BE2C (cell line): ENCODE measurements around the gene AKT2.
A peak's percentile ranks its signal among the peaks of the same experiment; 100 is the strongest.

Experiments used
- DNase-seq: peaks from one replicate; pipeline ENCODE4 v3.0.0-alpha.2; 2020
- H3K27me3 ChIP-seq: fragments of 250-450 bp; sonication (Bioruptor Pico); 2 replicates; pipeline ENCODE4 v1.5.1; 2020; ENCODE audit warnings: mild to moderate bottlenecking
- H3K36me3 ChIP-seq: fragments of 250-450 bp; sonication (Bioruptor Pico); 2 replicates; pipeline ENCODE4 v1.5.1; 2020; ENCODE audit warnings: mild to moderate bottlenecking
- H3K4me1 ChIP-seq: fragments of 250-450 bp; sonication (Bioruptor Pico); 2 replicates; pipeline ENCODE4 v1.5.1; 2020
- H3K4me3 ChIP-seq: 2 replicates; pipeline ENCODE4 v1.5.1; 2011; ENCODE audit warnings: low read depth, low read length
- H3K9me3 ChIP-seq: fragments of 250-450 bp; sonication (Bioruptor Pico); 2 replicates; pipeline ENCODE4 v1.5.1; 2020
- TF ChIP-seq, protein P1 (sequence below): IDR thresholded peaks from 2 replicates; pipeline ENCODE4 v1.5.1; 2012; ENCODE audit warnings: mild to moderate bottlenecking, low read depth, low read length

Gene AKT2

DNA sequence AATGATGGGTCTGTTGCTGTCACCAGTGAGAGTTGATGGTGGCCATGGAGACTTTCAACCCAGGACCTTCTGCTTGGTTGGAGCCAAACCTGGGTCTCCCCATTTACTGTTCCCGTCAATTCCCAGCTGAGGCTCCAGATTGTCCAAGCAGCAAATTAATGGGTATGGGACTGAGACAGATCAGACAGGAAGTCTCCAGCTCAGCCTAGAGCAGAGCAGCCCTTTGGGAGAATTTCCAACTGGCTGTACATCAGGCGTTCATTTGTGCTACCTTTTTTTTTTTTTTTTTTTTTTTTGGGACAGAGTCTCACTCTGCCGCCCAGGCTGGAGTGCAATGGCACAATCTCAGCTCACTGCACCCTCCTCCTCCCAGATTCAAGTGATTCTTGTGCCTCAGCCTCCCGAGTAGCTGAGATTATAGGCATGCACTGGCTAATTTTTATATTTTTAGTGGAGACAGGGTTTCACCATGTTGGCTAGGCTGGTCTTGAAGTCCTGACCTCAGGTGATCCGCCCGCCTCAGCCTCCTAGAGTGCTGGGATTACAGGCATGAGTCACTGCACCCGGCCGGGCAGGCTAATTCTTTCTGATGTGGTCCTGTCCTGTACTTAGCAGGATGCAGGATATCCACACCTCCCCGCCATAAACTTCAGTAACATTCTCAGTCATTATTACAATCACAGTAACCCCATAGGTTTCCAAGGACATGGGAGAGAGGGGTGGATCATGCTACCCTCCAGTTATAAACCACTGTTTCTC, 84.6 kb downstream of the AKT2 start:
- H3K4me1 ChIP-seq, result no peaks in the 10 kb centered on the region
- DNase-seq, result no peak
- no peak overlapping the region for H3K4me3 ChIP-seq
- no peaks in the 10 kb centered on the region for H3K36me3 ChIP-seq
- H3K9me3 ChIP-seq, result no peaks in the 10 kb centered on the region
- no peaks in the 10 kb centered on the region for H3K27me3 ChIP-seq
- TF ChIP-seq, protein P1, sequence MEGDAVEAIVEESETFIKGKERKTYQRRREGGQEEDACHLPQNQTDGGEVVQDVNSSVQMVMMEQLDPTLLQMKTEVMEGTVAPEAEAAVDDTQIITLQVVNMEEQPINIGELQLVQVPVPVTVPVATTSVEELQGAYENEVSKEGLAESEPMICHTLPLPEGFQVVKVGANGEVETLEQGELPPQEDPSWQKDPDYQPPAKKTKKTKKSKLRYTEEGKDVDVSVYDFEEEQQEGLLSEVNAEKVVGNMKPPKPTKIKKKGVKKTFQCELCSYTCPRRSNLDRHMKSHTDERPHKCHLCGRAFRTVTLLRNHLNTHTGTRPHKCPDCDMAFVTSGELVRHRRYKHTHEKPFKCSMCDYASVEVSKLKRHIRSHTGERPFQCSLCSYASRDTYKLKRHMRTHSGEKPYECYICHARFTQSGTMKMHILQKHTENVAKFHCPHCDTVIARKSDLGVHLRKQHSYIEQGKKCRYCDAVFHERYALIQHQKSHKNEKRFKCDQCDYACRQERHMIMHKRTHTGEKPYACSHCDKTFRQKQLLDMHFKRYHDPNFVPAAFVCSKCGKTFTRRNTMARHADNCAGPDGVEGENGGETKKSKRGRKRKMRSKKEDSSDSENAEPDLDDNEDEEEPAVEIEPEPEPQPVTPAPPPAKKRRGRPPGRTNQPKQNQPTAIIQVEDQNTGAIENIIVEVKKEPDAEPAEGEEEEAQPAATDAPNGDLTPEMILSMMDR, result no peak

DNA sequence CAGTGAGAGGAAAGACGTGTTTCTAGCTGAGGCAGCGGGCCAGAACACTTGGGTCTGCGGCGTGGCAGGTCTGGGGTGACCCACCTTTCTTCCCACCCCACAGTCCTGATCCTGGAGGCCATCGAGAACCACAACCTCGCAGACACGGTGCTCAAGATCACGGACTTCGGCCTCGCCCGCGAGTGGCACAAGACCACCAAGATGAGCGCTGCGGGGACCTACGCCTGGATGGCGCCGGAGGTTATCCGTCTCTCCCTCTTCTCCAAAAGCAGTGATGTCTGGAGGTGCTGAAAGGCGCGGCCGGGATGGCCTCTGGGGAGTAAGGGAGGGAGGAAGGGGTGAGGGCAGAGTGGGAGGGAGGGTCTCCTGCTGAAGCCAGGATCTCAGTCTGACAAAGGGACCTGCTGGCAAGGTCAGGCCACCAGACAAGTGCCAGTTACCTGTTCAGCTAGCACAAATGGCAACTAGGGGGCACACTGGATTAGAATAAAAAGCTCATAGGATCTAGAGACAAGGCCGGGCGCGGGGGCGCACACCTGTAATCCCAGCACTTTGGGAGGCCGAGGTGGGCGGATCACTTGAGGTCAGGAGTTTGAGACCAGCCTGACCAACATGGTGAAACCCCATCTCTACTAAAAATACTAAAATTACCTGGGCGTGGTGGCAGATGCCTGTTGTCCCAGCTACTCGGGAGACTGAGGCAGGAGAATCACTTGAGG, 86.7 kb downstream of the AKT2 start:
- Histone ChIP-seq H3K36me3 (no peaks in the 10 kb centered on the region), H3K9me3 (no peaks in the 10 kb centered on the region), H3K4me3 (no peak overlapping the region), H3K4me1 (no peaks in the 10 kb centered on the region), H3K27me3 (no peaks in the 10 kb centered on the region)
- TF ChIP-seq, protein P1, result no peak
- DNase-seq, result no peak

DNA sequence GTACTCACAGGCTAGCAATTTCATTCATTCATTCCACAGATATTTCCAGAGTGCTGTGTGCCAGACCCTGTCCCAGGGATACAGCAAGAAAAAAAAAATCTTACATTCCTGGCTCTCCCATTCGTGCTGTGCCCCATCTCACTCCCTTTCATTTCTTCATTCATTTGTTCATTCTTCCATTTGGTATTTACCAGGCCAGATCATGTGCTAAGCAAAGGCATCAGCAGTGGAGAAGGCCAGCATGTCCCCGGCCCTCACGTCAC, 91.6 kb downstream of the AKT2 start:
- TF ChIP-seq, protein P1, result no peak
- no peak for DNase-seq
- H3K27me3 ChIP-seq, result no peaks in the 10 kb centered on the region
- no peaks in the 10 kb centered on the region for H3K36me3 ChIP-seq
- no peaks in the 10 kb centered on the region for H3K4me1 ChIP-seq
- H3K9me3 ChIP-seq, result no peaks in the 10 kb centered on the region
- no peak overlapping the region for H3K4me3 ChIP-seq

DNA sequence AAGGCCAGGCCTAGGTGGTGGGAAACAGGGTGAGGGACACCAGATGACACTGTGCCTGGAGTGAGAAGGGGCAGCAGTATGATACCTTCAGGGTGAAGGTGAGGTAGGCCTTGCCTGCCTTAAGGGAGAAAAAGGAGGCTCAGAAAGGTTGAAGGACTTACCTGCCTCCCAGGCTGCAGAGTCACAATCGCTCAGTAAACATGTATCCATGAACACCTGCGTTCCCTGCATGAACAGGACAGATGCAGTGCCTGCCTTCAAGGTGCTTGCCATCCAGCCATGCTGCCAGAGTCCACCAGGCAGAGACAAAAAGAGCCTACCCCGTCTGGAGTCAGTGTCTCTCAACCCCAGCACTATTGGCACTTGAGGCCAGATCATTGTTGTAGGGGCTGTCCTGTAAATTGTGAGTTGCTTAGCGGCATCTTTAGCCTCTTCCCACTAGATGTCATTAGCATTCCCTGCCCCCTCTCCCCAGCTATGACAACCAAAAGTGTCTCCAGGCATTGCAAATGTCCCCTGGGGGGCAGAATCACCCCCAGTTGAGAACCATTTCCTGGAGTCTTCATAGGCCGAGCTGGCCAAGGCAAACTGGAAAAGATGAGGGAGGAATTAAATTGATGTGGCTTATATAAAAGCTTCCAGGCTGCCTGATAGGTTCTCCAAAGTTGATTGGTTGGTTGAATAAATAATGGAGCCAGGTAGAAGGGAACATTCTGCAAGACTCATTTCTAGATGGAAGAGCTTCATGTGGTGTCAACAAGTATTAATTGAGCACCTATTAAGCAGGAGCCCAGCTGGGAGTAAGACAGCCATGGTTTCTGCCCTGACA, 92.2 kb downstream of the AKT2 start:
- H3K27me3 ChIP-seq, result no peaks in the 10 kb centered on the region
- no peak for DNase-seq
- TF ChIP-seq, protein P1, result no peak
- no peaks in the 10 kb centered on the region for H3K4me1 ChIP-seq
- H3K4me3 ChIP-seq, result no peak overlapping the region; the same call in 1 of the 2 replicates
- H3K36me3 ChIP-seq, result no peaks in the 10 kb centered on the region
- no peaks in the 10 kb centered on the region for H3K9me3 ChIP-seq

- TF ChIP-seq, protein P1, result no peak
- Histone ChIP-seq H3K9me3 (no peaks in the 10 kb centered on the region), H3K4me1 (no peaks in the 10 kb centered on the region), H3K4me3 (peak overlapping the region; percentile 87), H3K36me3 (no peaks in the 10 kb centered on the region), H3K27me3 (no peaks in the 10 kb centered on the region)
- DNase-seq, result peak; percentile 67
These were observed 93.1 kb downstream of the AKT2 start for GRCh38 chr19:40191836-40192646.
